Mucosa of rectum (tissue), 2 donors: ENCODE measurements around the gene C2CD2.

Experiments used
- H3K27ac ChIP-seq, 2 donors: one replicate each; pipeline ENCODE4 v1.7.0; 2013; ENCODE audit warnings: inconsistent platforms in 2 of 2, low read depth in 2 of 2, low read length in 2 of 2
- H3K27me3 ChIP-seq, 2 donors: one replicate each; pipeline ENCODE4 v1.7.0; 2013; ENCODE audit warnings: low read length in 2 of 2; ENCODE audit not compliant: control insufficient read depth in 2 of 2, insufficient read depth in 2 of 2
- H3K36me3 ChIP-seq, 2 donors: one replicate each; pipeline ENCODE4 v1.7.0; 2013; ENCODE audit warnings: low read length in 2 of 2; ENCODE audit not compliant: control insufficient read depth in 2 of 2, insufficient read depth in 2 of 2
- H3K4me1 ChIP-seq, 2 donors: one replicate each; pipeline ENCODE4 v1.7.0; 2013; ENCODE audit warnings: low read length in 2 of 2, mild to moderate bottlenecking in 1 of 2; ENCODE audit not compliant: control insufficient read depth in 2 of 2, insufficient read depth in 2 of 2
- H3K4me3 ChIP-seq, 2 donors: one replicate each; pipeline ENCODE4 v1.7.0; 2013; ENCODE audit warnings: low read length in 2 of 2
- H3K9ac ChIP-seq, 2 donors: one replicate each; pipeline ENCODE4 v1.7.0; 2013; ENCODE audit warnings: low read length in 2 of 2, low read depth in 1 of 2, mild to moderate bottlenecking in 1 of 2
- H3K9me3 ChIP-seq, 2 donors: one replicate each; pipeline ENCODE4 v1.7.0; 2013; ENCODE audit warnings: low read length in 2 of 2; ENCODE audit not compliant: control insufficient read depth in 2 of 2
- donor health status: healthy.
- donor health status: Normal muscosa, but diverticular disease.

The C2CD2 gene

DNA sequence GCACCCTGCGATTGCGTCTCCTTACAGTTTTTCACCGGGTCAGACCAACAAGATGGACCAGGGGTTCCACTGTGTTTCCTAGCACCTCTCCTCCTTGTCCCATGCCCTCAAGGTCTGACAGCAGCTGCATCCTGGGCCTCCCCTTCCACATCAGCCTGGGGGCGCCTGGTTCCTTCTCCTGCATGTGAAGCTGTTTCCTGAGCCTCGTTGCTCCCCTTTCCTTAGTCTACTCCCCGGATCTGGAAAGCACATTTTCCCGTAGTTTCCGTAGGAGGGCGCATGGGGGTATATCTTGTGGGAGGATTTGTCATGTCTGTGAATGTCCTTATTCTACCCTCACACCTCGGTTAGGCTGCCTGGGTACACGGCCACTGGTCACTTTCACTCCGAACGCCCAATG is 80.8 kb downstream of the C2CD2 start:
- no peaks in the 10 kb centered on the region for H3K27me3 ChIP-seq
- H3K27ac ChIP-seq, result peak overlapping the region in 1 of 2 donors; percentile 13
- no peaks in the 10 kb centered on the region for H3K9me3 ChIP-seq
- H3K4me1 ChIP-seq, result peaks cover 0 to 5% of the 10 kb centered on the region in 2 donors
- no peak overlapping the region for H3K4me3 ChIP-seq
- no peak overlapping the region for H3K9ac ChIP-seq
- no peaks in the 10 kb centered on the region for H3K36me3 ChIP-seq

DNA sequence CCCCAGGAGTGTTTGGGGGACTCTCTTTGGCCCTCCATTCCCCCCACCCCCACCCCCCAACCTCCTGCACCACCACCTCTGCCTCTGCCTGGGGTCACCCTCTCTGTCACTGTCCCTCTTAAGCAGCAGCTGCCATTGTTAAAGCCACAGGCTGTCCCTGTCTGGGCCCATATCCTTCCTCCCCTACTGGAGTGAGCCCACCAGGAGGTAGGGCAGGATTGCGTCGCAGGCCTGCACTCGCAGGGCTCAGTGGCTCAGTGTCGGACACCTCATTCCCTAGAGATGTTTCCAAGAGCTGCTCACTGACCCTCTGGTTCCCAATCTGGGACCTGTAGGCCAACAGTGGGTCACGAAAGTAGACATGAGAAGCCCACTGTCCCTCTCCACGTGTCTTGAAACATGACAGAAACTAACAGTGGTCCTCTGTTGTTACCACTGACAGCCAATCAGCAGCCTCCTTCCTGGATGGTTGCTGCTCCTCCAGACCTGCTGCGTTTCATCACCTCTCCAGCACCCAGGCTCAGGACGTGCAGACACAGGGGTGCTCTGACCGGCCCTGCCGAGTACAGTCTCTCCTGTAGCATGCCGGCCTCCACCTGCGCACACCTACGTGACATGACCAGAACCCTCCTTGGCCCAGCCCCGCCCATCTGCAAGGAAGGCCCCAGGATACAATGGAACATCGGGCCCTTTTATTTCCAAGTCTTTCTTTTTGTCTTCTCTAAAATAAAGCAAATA is 82.4 kb downstream of the C2CD2 start:
- Histone ChIP-seq H3K9ac (no peak overlapping the region), H3K4me1 (no peaks in the 10 kb centered on the region), H3K27ac (no peak overlapping the region), H3K9me3 (no peaks in the 10 kb centered on the region), H3K27me3 (no peaks in the 10 kb centered on the region), H3K36me3 (no peaks in the 10 kb centered on the region), H3K4me3 (no peak overlapping the region)

DNA sequence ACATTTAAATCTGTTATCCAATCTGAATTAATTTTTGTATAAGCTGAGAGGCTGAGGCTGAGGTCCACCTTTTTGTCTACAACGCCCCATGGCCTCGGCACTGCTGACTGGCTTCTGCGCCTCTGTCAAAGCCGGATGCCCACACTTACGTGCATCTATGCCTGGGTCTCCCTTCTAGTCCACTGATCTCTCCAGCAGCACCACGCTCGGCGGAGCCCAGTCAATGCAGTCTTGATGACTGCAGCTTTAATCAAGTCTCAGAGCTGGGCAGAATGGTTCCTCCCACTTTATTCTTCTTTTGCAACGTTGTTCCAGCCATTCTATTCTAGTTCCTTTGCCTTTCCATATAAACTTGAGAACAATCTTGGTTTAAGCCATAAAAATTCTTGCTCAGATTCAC is 84.0 kb downstream of the C2CD2 start:
- H3K27ac ChIP-seq, result no peak overlapping the region
- H3K4me3 ChIP-seq, result no peak overlapping the region
- H3K36me3 ChIP-seq, result no peaks in the 10 kb centered on the region
- H3K9ac ChIP-seq, result no peak overlapping the region
- no peaks in the 10 kb centered on the region for H3K9me3 ChIP-seq
- H3K27me3 ChIP-seq, result no peaks in the 10 kb centered on the region
- no peaks in the 10 kb centered on the region for H3K4me1 ChIP-seq

DNA sequence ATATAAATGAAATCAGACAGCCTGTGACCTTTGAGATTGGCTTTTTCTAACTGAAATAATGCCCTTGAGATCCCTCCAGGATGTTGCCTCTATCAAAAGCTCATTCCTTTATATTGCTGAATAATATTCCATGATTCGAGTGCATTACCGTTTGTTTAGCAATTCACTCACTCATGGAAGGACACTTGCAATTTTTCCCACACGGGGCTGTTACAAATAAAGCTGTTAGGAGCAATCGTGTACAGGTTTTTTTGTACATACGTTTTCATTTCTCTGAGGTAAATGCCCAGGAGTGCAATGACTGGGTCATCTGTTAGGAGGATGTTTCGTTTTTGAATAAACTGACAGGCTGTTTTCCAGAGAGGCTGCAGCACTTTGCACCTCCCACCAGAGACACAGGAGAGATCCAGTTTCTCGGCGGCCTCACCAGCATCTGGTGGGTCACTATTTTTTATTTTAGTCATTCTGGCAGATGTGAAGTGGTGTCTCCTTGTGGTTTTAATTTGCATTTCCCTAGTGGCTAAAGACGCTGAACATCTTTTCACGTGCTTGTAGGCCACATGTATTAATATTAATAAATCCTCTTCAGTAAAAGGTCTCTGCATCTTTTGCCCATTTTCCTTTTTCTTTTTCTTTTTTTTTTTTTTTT is 85.6 kb downstream of the C2CD2 start:
- no peak overlapping the region for H3K4me3 ChIP-seq
- peak overlapping the region in 1 of 2 donors; percentile 4 for H3K27ac ChIP-seq
- H3K4me1 ChIP-seq, result no peaks in the 10 kb centered on the region
- no peaks in the 10 kb centered on the region for H3K27me3 ChIP-seq
- no peaks in the 10 kb centered on the region for H3K9me3 ChIP-seq
- no peak overlapping the region for H3K9ac ChIP-seq
- no peaks in the 10 kb centered on the region for H3K36me3 ChIP-seq

DNA sequence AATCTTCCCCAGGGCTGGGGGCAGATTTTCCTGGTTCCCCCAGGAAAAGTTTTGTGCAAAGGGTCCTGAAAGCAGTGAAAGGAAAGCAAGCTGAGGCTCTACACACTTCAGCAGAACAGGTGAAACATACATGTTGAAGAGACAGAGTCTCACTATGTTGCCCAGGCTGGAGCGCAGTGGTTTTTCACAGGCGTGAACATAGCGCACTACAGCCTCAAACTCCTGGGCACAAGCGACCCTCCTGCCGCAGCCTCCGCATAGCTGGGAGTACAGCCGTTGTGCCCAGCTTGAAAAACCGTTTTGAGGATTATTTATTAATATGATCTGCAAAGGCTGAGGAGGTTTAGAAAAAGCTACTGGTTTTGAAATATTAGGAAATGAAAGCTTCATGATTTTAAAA is 86.5 kb downstream of the C2CD2 start:
- H3K27me3 ChIP-seq, result no peaks in the 10 kb centered on the region
- H3K9ac ChIP-seq, result no peak overlapping the region
- H3K36me3 ChIP-seq, result no peaks in the 10 kb centered on the region
- H3K27ac ChIP-seq, result peak overlapping the region in 1 of 2 donors; percentile 4
- H3K9me3 ChIP-seq, result no peaks in the 10 kb centered on the region
- no peaks in the 10 kb centered on the region for H3K4me1 ChIP-seq
- H3K4me3 ChIP-seq, result no peak overlapping the region

DNA sequence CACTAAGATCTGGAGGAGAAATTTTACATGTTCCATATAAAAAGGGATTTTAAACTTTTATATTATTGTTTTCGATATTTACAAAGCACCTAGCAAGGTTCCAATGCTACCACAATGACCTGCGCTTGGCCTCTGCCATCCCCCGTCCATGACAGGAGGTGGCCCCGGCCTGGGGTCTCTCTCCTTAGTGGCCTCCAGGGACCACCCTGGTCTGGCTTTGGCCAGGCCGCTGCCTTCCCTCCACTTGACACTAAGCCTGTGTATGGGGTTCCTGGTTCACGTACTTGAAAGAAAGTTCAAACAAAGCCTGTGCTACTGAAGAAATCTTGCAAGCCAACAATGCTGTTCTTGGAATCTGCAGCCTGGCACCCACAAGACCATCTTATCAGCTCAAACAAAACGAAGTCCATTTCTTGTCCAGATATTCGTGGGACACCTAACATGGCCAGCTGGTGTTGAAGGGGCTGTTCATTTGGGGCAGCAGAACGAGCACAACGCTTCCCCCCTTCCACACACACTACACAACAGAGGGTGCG is 87.5 kb downstream of the C2CD2 start:
- Histone ChIP-seq H3K9ac (no peak overlapping the region), H3K4me1 (no peaks in the 10 kb centered on the region), H3K27ac (no peak overlapping the region), H3K27me3 (no peaks in the 10 kb centered on the region), H3K9me3 (no peaks in the 10 kb centered on the region), H3K36me3 (no peaks in the 10 kb centered on the region), H3K4me3 (no peak overlapping the region)

DNA sequence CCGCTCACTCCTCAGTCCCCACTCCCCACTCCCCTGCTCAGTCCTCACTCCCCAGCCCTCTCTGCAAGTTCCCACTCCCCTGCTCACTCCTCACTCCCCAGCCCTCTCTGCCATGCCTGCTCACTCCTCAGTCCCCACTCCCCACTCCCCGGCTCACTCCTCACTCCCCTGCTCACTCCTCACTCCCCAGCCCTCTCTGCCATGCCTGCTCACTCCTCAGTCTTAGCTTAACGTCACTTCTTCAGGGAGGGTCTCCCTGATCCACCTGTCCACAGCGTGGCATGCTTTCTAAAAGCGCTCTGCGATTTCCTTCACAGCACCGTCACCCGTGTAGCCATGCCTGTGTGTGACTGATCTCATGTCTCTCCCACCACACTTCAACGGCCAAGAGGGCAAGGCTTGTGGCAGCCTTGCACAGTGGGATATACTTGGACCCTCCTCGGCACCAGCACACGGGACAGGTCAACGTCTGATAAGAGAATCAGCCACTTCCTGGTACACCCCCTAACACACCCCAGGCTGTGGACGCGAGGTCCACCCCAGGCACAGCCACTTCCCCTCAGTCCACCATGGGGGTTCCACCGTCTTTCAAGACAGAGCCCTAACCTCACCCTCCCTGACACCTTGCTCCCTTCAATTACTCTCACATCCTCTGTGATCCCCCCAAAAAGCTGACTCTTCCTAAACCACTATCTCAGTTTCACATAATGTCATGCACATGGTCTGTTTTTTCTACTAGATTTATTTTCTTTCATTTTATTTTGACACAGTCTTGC is 88.6 kb downstream of the C2CD2 start:
- no peak overlapping the region for H3K4me3 ChIP-seq
- H3K27me3 ChIP-seq, result no peaks in the 10 kb centered on the region
- no peak overlapping the region for H3K9ac ChIP-seq
- H3K27ac ChIP-seq, result peak overlapping the region in 1 of 2 donors; percentile 72
- no peaks in the 10 kb centered on the region for H3K36me3 ChIP-seq
- no peaks in the 10 kb centered on the region for H3K4me1 ChIP-seq
- H3K9me3 ChIP-seq, result no peaks in the 10 kb centered on the region

DNA sequence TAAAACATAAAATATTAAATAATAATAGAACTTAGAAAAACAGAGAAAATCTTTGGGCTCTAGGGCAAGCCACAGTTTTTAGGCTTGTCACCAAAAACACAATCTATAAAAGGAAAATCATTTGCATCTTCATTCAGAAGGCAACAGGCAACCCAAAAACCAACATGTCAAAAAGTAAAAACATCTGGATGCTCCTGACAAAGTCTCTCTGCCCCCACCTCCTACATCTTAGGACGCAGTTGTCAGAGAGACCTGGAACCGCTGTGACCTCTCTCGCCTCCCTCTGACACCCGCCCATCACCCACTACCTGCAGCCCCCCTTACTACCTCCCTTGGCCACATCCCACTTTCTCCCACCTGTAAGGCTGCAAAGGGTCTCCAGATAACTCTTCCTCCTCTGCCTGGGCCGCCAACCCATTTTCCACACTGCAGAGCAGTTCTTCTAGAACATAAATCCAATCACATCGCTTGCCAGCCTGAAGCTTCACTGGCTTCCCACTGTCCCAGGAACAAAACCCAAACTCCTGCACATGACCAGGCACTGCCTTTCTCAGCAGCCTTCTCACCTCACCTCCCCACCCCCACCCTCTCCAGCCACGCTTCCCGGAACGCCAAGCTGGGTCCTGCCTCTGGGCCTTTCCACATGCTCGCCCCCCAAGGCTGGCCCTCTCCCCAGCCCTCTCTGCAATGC is 89.4 kb downstream of the C2CD2 start:
- peaks cover 0 to 5% of the 10 kb centered on the region in 2 donors for H3K36me3 ChIP-seq
- H3K9me3 ChIP-seq, result no peaks in the 10 kb centered on the region
- no peak overlapping the region for H3K9ac ChIP-seq
- H3K4me1 ChIP-seq, result no peaks in the 10 kb centered on the region
- H3K4me3 ChIP-seq, result no peak overlapping the region
- H3K27me3 ChIP-seq, result no peaks in the 10 kb centered on the region
- peak overlapping the region; percentile 13 to 72 for H3K27ac ChIP-seq

DNA sequence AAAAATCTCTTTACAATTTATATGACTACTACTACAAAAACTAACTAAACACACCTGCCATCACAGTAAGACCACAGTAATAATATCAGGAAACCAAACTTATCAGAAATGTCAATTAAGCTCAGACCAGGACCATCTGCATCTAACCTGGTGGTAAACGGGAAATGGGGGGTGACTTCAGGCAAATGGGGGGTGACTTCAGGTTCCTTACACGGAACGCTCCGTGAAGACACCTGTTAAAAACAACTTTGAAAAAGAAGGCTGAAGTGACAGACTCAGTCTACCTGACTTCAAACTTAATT is 90.4 kb downstream of the C2CD2 start:
- Histone ChIP-seq H3K27ac (no peak overlapping the region), H3K9ac (no peak overlapping the region), H3K36me3 (peaks cover 0 to 14% of the 10 kb centered on the region in 2 donors)

More for the DNA sequence above, 90.4 kb downstream of the C2CD2 start:
- Histone ChIP-seq H3K9me3 (no peaks in the 10 kb centered on the region), H3K4me1 (no peaks in the 10 kb centered on the region), H3K4me3 (no peak overlapping the region), H3K27me3 (no peaks in the 10 kb centered on the region)
